IMR-90 (cell line): ENCODE results near the gene SERHL2. TPM values are rescaled to one million over a fixed set of nuclear protein-coding genes. Genes with fewer than 3 reads are reported as not detected.

Experiments used
- ATAC-seq: fragments of 200-7000 bp; cut with Tn5 transposase; 2 replicates; pipeline ENCODE4 v1.9.1; 2020; ENCODE audit warnings: low read depth, mild to moderate bottlenecking, moderate library complexity
- BruUV-seq: library from RNA; stranded (reverse); fragments of 400-500 nt; replicated peaks from 2 replicates; lab custom pipeline; 2021; lab: Mats Ljungman, UMichigan
- CTCF ChIA-PET: fragments of 300-600 bp; formaldehyde crosslinking; extraction: SDS; loops from one replicate; lab custom pipeline; 2021; ENCODE audit warnings: antibody characterized with exemption; lab: Yijun Ruan, JAX
- POLR2A ChIA-PET: fragments of 300-600 bp; sonication (Branson Sonifier 250); formaldehyde crosslinking; loops from one replicate; lab custom pipeline; 2022; ENCODE audit warnings: antibody characterized with exemption; ENCODE audit not compliant: unreplicated experiment; lab: Charles Lee
- DNase-seq: peaks from one replicate; pipeline ENCODE4 v3.0.0; 2013
- H2AFZ ChIP-seq: replicated peaks from 2 replicates; pipeline ENCODE3; 2013; ENCODE audit warnings: low read length, mild to moderate bottlenecking; ENCODE audit not compliant: poor library complexity
- H2AK5ac ChIP-seq: 2 replicates; pipeline ENCODE4 v1.6.1; 2013; ENCODE audit warnings: low read depth, low read length, inconsistent platforms
- H2AK9ac ChIP-seq: replicated peaks from 2 replicates; pipeline ENCODE3; 2013; ENCODE audit warnings: mild to moderate bottlenecking, low read depth, low read length, moderate library complexity; ENCODE audit not compliant: poor library complexity
- H2BK120ac ChIP-seq: 2 replicates; pipeline ENCODE4 v1.6.1; 2013; ENCODE audit warnings: low read depth, low read length, inconsistent platforms
- H2BK15ac ChIP-seq: 3 replicates; pipeline ENCODE4 v1.6.1; 2013; ENCODE audit warnings: low read depth, low read length, inconsistent platforms
- H2BK20ac ChIP-seq: 2 replicates; pipeline ENCODE4 v1.6.1; 2013; ENCODE audit warnings: low read depth, mild to moderate bottlenecking, inconsistent platforms, low read length, moderate library complexity
- H2BK5ac ChIP-seq: 2 replicates; pipeline ENCODE4 v1.6.1; 2013; ENCODE audit warnings: mild to moderate bottlenecking, low read depth, low read length, inconsistent platforms; ENCODE audit not compliant: poor library complexity, severe bottlenecking
- H3K14ac ChIP-seq: replicated peaks from 2 replicates; pipeline ENCODE4 v1.6.1; 2013; ENCODE audit warnings: low read depth, low read length, inconsistent platforms
- H3K18ac ChIP-seq: 2 replicates; pipeline ENCODE4 v1.6.1; 2013; ENCODE audit warnings: low read depth, low read length, control low read depth
- H3K23ac ChIP-seq: 2 replicates; pipeline ENCODE4 v1.6.1; 2013; ENCODE audit warnings: low read depth, low read length, inconsistent platforms
- H3K27ac ChIP-seq: 2 replicates; pipeline ENCODE4 v1.5.1; 2013; ENCODE audit warnings: mild to moderate bottlenecking, control low read depth, low read length; ENCODE audit not compliant: insufficient read depth
- H3K27me3 ChIP-seq: 2 replicates; pipeline ENCODE4 v1.6.1; 2013; ENCODE audit warnings: low read length; ENCODE audit not compliant: control insufficient read depth, insufficient read depth
- H3K36me3 ChIP-seq: 2 replicates; pipeline ENCODE4 v1.6.1; 2013; ENCODE audit warnings: low read length, mixed read lengths; ENCODE audit not compliant: control insufficient read depth, insufficient read depth
- H3K4ac ChIP-seq: 2 replicates; pipeline ENCODE4 v1.6.1; 2013; ENCODE audit warnings: low read depth, low read length, inconsistent platforms
- H3K4me1 ChIP-seq: 2 replicates; pipeline ENCODE4 v1.6.1; 2013; ENCODE audit warnings: low read length, mixed read lengths; ENCODE audit not compliant: control insufficient read depth, insufficient read depth
- H3K4me2 ChIP-seq: 2 replicates; pipeline ENCODE4 v1.6.1; 2013; ENCODE audit warnings: low read depth, mild to moderate bottlenecking, control low read depth, low read length, moderate library complexity
- H3K4me3 ChIP-seq: 2 replicates; pipeline ENCODE4 v1.5.1; 2013; ENCODE audit warnings: low read depth, mild to moderate bottlenecking, control low read depth, low read length, moderate library complexity; ENCODE audit not compliant: insufficient read depth
- H3K56ac ChIP-seq: 2 replicates; pipeline ENCODE4 v1.6.1; 2013; ENCODE audit warnings: low read length, inconsistent platforms; ENCODE audit not compliant: insufficient read depth; ENCODE audit errors: extremely low read depth
- H3K79me1 ChIP-seq, 2 experiments: 2 replicates each; pipeline ENCODE4 v1.6.1; 2013; ENCODE audit warnings: low read length in 2 of 2, inconsistent platforms in 1 of 2, low read depth in 1 of 2
- H3K9ac ChIP-seq: 2 replicates; pipeline ENCODE4 v1.6.1; 2013; ENCODE audit warnings: low read depth, low read length, control low read depth
- H3K9me1 ChIP-seq: 2 replicates; pipeline ENCODE4 v1.6.1; 2013; ENCODE audit warnings: low read length, inconsistent platforms; ENCODE audit not compliant: insufficient read depth
- H3K9me3 ChIP-seq: 2 replicates; pipeline ENCODE4 v1.6.1; 2013; ENCODE audit warnings: low read length; ENCODE audit not compliant: control insufficient read depth, insufficient read depth
- H4K20me1 ChIP-seq: 2 replicates; pipeline ENCODE4 v1.6.1; 2013; ENCODE audit warnings: low read length, inconsistent platforms; ENCODE audit not compliant: insufficient read depth
- H4K5ac ChIP-seq: 2 replicates; pipeline ENCODE4 v1.6.1; 2013; ENCODE audit warnings: mild to moderate bottlenecking, low read depth, low read length, control low read depth
- H4K8ac ChIP-seq, 2 experiments: 2 replicates each; pipeline ENCODE4 v1.6.1; 2013; ENCODE audit warnings: low read depth in 2 of 2, low read length in 2 of 2, control low read depth in 1 of 2, inconsistent platforms in 1 of 2
- H4K91ac ChIP-seq: 2 replicates; pipeline ENCODE4 v1.6.1; 2013; ENCODE audit warnings: low read depth, low read length, inconsistent platforms; ENCODE audit not compliant: insufficient read depth
- BHLHE40 ChIP-seq: fragments of 150-350 bp; IDR thresholded peaks from 2 replicates; pipeline ENCODE4 v1.6.1; 2016; ENCODE audit warnings: mild to moderate bottlenecking, low read depth, low read length
- CEBPB ChIP-seq: IDR thresholded peaks from 2 replicates; pipeline ENCODE4 v1.6.1; 2012; ENCODE audit warnings: low read depth, low read length, improper control_type of control experiment
- CHD1 ChIP-seq: IDR thresholded peaks from 2 replicates; pipeline ENCODE4 v1.6.1; 2012; ENCODE audit warnings: low read depth, low read length, improper control_type of control experiment
- CTCF ChIP-seq: conservative IDR thresholded peaks from 2 replicates; pipeline ENCODE4 v1.5.1; 2012; ENCODE audit warnings: mild to moderate bottlenecking, low read depth, low read length, improper control_type of control experiment
- FOS ChIP-seq: fragments of 150-350 bp; IDR thresholded peaks from 2 replicates; pipeline ENCODE4 v1.6.1; 2016; ENCODE audit warnings: low read depth, low read length
- MAFK ChIP-seq: IDR thresholded peaks from 2 replicates; pipeline ENCODE4 v1.6.1; 2012; ENCODE audit warnings: low read depth, low read length, improper control_type of control experiment
- MAZ ChIP-seq: IDR thresholded peaks from 2 replicates; pipeline ENCODE4 v1.6.1; 2012; ENCODE audit warnings: low read depth, mild to moderate bottlenecking, low read length, improper control_type of control experiment, moderate library complexity, borderline replicate concordance
- MXI1 ChIP-seq: IDR thresholded peaks from 2 replicates; pipeline ENCODE4 v1.6.1; 2012; ENCODE audit warnings: low read depth, mild to moderate bottlenecking, low read length, moderate library complexity, borderline replicate concordance
- NFE2L2 ChIP-seq: fragments of 150-350 bp; IDR thresholded peaks from 2 replicates; pipeline ENCODE4 v1.6.1; 2016; ENCODE audit warnings: low read depth, mild to moderate bottlenecking, low read length
- RAD21 ChIP-seq: IDR thresholded peaks from 2 replicates; pipeline ENCODE4 v1.6.1; 2012; ENCODE audit warnings: low read length, improper control_type of control experiment
- RCOR1 ChIP-seq: IDR thresholded peaks from 2 replicates; pipeline ENCODE4 v1.6.1; 2012; ENCODE audit warnings: mild to moderate bottlenecking, low read length, improper control_type of control experiment; ENCODE audit not compliant: insufficient replicate concordance
- RFX5 ChIP-seq: IDR thresholded peaks from 2 replicates; pipeline ENCODE4 v1.8.0; 2012; ENCODE audit warnings: low read depth, mild to moderate bottlenecking, low read length, moderate library complexity
- SMC3 ChIP-seq: fragments of 150-350 bp; IDR thresholded peaks from 2 replicates; pipeline ENCODE4 v1.6.1; 2016; ENCODE audit warnings: low read depth, mild to moderate bottlenecking, antibody characterized with exemption, low read length, moderate library complexity
- USF2 ChIP-seq: fragments of 150-350 bp; IDR thresholded peaks from 2 replicates; pipeline ENCODE4 v1.6.1; 2017; ENCODE audit warnings: mild to moderate bottlenecking, antibody characterized with exemption, low read length, low read depth
- WGBS, 2 experiments: methylation state at CpG; one replicate each; pipeline versions ENCODE4 v1.1.5 to v1.1.7; 2013; ENCODE audit warnings: missing lambda C conversion rate in 2 of 2; ENCODE audit not compliant: insufficient read length in 1 of 2; ENCODE audit errors: extremely low coverage in 2 of 2; 5-methylcytosine and 5-hydroxymethylcytosine counted together
- dilution Hi-C: fragments of 300-500 bp; cut with HindIII; formaldehyde crosslinking; loops from one replicate; pipeline ENCODE4 v1.14.3; 2018; ENCODE audit warnings: low sequenced_read_pairs; ENCODE audit not compliant: unreplicated experiment
- in situ Hi-C: fragments of 300-500 bp; cut with MboI; formaldehyde crosslinking; loops from 3 replicates; pipeline ENCODE4 v1.14.3; 2019; ENCODE audit warnings: low sequenced_read_pairs, inconsistent platforms, mixed read lengths
- intact Hi-C: fragments of 100-400 bp; cut with micrococcal nuclease; formaldehyde crosslinking; loops from 2 replicates; pipeline ENCODE4 v1.10.0; 2022
- polyA plus RNA-seq, 3 experiments: library from polyadenylated mRNA; depleted of rRNA; stranded (reverse); fragments of >200 nt; gene quantifications; 2 replicates each; pipeline ENCODE4 v1.2.3, GENCODE V29; 2012; ENCODE audit warnings: low replicate concordance in 1 of 3
- total RNA-seq: library from RNA; depleted of rRNA; stranded (reverse); fragments of >200 nt; gene quantifications from 2 replicates; pipeline ENCODE4 v1.2.3, GENCODE V29; 2012

SERHL2 gene
- total and polyA plus RNA-seq, 2 of the 4 experiments (the other 2 are of a cell fraction), result 4.5 to 5.0 TPM

- no peak overlapping the region for H3K23ac ChIP-seq
- H3K4ac ChIP-seq, result no peak overlapping the region
- peaks cover 44 to 76% of the 10 kb centered on the region in 2 experiments for H3K79me1 ChIP-seq
- H3K9me3 ChIP-seq, result no peaks in the 10 kb centered on the region
- in situ Hi-C loops (no loop called here), dilution Hi-C loops (no loop called here), intact Hi-C loops (no loop called here)
- no CpG with 5 or more reads among the region's 2 CpGs for WGBS, 2 experiments
- H3K4me1 ChIP-seq, result peaks cover 8% of the 10 kb centered on the region
- no peak overlapping the region for H4K8ac ChIP-seq
- no peak overlapping the region for H3K9ac ChIP-seq
- H2BK15ac ChIP-seq, result no peak overlapping the region
- peaks cover 19% of the 10 kb centered on the region for H3K9me1 ChIP-seq
- H4K5ac ChIP-seq, result no peak overlapping the region
- peaks cover 36% of the 10 kb centered on the region for H3K36me3 ChIP-seq
- no peak overlapping the region for H3K4me2 ChIP-seq
- no peaks in the 10 kb centered on the region for H3K27me3 ChIP-seq
- no peak overlapping the region for H2BK120ac ChIP-seq
- no peak overlapping the region for H2BK20ac ChIP-seq
- H3K18ac ChIP-seq, result no peak overlapping the region
- ChIA-PET CTCF (no interaction called here), POLR2A (no interaction called here)
- ATAC-seq (no peak), DNase-seq (no peak)
- no peak overlapping the region for H2BK5ac ChIP-seq
- H3K14ac ChIP-seq, result no peak overlapping the region
- peaks cover 49% of the 10 kb centered on the region for H4K20me1 ChIP-seq
- H3K27ac ChIP-seq, result no peak overlapping the region
- no peak overlapping the region for H3K4me3 ChIP-seq
- BruUV-seq, result no TSS peak
- no peak overlapping the region for H4K91ac ChIP-seq
- H3K56ac ChIP-seq, result no peak overlapping the region
- no peak overlapping the region for H2AFZ ChIP-seq
- TF ChIP-seq CTCF (no peak), CHD1 (no peak), RFX5 (no peak), FOS (no peak), CEBPB (no peak), BHLHE40 (no peak), MAFK (no peak), MXI1 (no peak), USF2 (no peak), NFE2L2 (no peak), MAZ (no peak), SMC3 (no peak), RAD21 (no peak), RCOR1 (no peak)
- H2AK5ac ChIP-seq, result no peak overlapping the region
- no peak overlapping the region for H2AK9ac ChIP-seq
Measured at GRCh38 chr22:42602470-42602869, 48.7 kb downstream of the SERHL2 start.
